Stimulated activated CD4-positive, alpha-beta T cell treated with anti-CD3 and anti-CD28 coated beads, Interleukin-4, amount 100 ng/mL, for 1 hour (primary cell): ENCODE measurements around the gene SNX24.
A peak's percentile ranks its signal among the peaks of the same experiment; 100 is the strongest.

Source experiments
- DNase-seq: peaks from one replicate; pipeline ENCODE4 v3.0.0-alpha.2; 2020

Gene SNX24

DNA sequence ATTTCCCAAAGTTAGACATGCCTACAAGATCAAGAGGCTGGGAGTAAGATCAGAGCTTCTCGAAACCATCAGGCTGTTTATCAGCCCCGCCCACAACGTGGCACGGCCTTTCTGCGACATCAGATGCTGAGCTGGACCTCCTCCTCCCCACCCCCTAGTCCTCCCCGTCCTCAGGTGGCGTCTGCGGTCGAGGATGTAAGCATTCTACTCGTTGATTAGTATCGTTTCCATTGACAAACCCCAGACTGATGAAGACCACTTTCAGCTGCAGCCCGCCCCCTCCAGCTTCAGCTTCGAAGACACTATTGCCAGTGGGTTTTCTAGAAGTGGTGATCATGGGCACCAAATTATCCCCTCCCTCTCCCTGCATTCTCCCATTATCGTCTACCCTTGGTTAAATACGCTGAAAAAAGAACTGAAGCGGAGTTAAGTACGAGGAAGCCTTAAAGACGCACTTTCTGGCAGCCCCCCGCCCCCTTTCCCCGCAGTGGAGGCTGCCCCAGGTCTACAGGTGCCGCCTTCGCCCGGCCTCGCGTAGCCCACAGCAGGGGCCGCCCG is 190.0 kb downstream of the SNX24 start:
- no peak for DNase-seq

DNA sequence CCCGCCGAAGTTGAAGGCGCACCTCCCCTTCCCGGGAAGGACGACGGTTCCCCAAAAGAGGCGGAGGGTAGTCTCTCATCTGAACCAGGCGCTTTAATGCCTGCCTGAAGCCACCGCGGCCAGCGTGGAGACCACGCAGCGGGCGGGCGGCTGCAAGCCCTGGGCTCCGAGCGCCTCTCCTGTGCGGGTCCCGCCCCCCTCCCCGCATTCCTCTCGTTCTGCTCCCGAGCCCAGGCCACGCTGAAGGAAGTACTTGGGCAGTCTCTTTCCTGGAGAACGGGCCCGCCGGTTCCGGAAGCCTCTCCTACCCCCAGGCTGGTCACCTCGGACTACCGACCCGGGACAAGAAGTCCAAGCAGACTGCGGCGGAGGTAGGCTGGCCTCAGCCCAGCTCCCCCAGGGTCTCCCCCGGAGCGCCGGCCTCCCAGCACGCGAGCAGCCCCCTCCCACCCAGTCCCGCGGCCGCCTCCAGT is 190.5 kb downstream of the SNX24 start:
- peak; percentile 2 for DNase-seq

DNA sequence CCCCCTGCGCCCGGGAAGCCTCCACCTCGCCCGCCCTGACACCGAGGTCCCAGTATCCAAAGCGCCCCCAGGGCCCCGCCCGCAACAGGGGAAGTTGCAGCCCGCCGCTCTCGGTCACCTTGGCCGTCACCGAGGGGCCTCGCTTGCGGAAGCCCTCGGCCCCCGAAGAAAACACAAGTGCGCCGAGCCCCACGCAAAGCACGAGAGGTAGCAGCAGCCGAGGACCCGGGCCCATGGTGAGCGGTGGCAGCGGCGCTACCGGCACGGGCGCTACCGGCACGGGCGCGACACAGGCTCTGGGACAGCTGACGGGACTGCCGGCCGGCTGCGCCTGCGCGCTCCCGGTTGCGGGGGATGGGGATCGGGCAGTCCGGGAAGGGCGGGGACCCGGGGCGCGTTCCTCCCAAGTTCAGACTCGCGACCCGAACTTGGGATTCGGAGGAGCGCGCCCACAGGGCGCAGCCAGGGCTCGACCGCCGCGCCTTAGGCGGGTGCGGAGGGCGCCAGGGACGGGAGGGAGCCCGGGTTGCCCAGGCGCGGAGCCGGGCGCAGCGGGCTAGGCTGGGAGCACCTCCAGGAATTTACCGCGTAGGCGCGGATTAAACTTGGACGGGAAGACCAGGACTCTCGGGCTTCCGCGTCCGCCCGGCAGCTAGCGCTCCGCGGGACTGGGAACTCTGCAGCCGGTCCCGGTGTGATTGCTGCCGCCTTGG is 191.1 kb downstream of the SNX24 start, which contains the start of gene PPIC:
Gene PPIC, minus strand, starts transcription at position 335 of the 713 bp plus-strand sequence. Its CDS starts 100 bp downstream, at position 235.
- peak; percentile 3 for DNase-seq

DNA sequence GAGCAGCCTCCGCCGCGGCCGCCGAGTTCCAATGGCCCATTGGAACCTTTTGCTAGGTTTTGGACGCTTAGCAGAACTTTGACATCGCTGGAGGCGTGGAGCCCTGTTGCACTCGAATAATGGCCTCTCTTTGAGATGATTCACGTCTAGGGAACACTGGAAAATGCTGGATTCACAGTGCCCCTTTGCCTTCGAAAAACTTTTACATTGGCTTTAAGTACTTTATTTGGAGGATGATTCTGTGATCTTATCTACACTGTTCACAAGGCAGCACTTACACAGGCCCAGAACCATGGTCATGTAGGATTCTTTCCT is 191.6 kb downstream of the SNX24 start:
- no peak for DNase-seq

DNA sequence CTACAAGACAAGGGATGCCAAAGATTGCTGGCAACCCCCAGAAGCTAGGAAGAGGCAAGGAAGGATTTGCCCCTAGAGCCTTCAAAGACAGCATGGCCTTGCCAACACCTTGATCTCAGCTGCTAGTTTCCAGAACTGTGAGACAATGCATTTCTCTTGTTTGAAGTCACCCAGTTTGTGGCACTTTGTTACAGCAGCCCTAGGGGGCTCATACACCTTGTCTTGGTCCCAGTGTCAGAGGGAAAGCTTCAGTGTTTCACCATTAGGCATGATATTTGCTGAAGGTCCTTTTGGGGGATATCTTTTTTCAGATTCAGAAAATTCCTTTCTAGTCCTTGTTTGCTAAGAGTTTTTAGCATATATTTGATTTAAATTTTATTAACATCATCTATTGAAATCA is 194.3 kb downstream of the SNX24 start:
- no peak for DNase-seq

DNA sequence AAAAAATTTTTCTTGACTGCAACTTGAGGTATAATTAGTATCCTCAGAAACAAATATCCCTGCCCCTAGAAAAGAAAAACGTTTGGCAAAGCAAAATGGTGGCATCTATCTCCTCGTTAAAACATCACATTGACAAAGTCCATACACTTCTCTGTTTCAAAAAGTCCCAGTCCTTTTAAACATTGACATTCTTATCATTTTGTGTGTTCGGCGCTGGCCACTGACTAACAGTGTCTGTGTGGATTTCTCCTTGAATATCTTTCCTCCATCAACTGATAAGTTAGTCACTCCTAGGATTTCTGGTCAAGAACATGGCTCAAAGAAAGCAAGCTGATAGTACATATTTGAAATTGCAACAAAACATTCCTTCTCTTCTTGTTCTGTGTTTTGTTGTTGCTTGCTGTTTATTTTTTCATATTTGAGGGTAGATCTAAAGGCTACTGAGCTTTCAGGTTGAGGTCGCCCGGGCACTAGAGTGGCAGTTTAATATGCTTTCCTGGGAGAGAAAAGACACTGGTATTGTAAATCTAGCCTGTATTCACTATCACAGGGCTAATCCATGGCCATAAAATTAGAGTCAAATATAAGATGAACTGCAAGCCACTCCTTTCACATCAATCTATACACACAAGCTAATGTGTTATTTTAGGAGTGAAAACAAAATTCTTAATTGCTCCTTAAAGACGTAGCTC is 199.7 kb downstream of the SNX24 start:
- DNase-seq: no peak

DNA sequence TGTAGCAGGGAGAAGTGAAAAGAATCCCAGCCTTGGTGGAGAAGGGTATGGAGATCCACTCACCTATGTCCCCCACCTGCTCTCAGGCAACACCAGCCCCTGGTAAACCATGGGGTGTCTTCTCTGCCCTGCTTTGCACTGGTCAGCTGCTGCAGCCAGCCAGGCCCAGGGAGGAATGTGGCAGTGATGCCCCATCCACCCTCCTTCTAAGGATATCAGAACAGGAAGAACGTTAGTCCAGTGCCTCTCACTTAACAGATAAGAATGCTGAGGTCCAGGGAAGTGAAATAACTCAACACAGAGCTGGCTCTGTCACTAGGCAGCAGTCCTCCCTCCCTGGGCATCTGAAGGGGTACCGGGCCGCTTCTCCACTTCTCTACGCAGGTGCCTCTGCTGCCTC is 200.8 kb downstream of the SNX24 start:
- DNase-seq: no peak

DNA sequence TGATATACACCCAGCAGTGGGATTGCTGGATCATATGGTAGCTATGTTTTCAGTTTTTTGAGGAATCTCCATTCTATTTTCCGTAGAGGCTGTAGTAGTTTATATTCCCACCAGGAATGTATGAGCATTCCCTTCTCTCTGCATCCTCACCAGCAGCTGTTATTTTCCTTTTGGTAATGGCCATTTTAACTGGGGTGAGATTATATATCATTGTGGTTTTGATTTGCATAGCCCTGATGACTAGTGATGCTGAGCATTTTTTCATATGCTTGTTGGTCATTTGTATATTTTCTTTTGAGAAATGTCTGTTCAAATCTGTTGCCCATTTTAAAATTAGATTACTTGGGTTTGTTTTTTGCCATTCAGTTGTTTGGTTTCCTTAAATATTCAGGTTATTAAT is 202.3 kb downstream of the SNX24 start:
- no peak for DNase-seq

DNA sequence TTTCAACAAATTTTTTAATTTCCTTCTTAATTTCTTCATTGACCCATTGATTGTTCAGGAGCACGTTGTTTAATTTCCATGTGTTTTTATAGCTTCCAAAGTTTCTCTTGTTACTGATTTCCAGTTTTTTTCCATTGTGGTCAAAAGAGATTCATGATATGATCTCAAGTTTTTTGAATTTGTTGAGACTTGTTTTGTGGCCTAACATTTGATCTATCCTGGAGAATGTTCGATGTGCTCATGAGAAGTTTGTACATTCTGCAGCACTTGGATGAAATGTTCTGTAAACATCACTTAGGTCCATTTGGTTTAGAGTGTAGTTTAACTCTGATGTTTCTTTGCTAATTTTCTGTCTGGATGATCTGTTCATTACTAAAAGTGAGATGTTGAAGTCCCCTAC is 205.8 kb downstream of the SNX24 start:
- DNase-seq: no peak
